ENCODE measurements around the gene CARD9.

- TF ChIP-seq CTCF (IDR thresholded peaks at IDR 0.05): no peak
- TF ChIP-seq POLR2A (IDR thresholded peaks at IDR 0.05): no peak
These were observed 48.3 kb upstream of the CARD9 start for GRCh38 chr9:136421791-136422190.
